Keratinocyte (primary cell): ENCODE data around the gene ECE2.

ENCODE experiments used
- CTCF ChIP-seq, 3 experiments: IDR thresholded peaks in 1 of 3; conservative IDR thresholded peaks in 1 of 3; optimal IDR thresholded peaks in 1 of 3; 2 replicates in 2 of 3; 3 replicates in 1 of 3; pipeline versions ENCODE3 to v1.5.1; 2011; ENCODE audit warnings: low read length in 3 of 3, mild to moderate bottlenecking in 3 of 3, moderate library complexity in 2 of 3, control low read depth in 1 of 3, inconsistent platforms in 1 of 3; ENCODE audit not compliant: insufficient read depth in 2 of 3; ENCODE audit errors: extremely low read depth in 1 of 3
- EZH2 ChIP-seq: IDR thresholded peaks from one replicate; pipeline ENCODE4 v1.6.1; 2012; ENCODE audit warnings: inconsistent platforms, mild to moderate bottlenecking, low read length, moderate library complexity

GRCh38 chr3:184242297-184242685, 33.5 kb upstream of the ECE2 start:
- no peak for TF ChIP-seq CTCF (optimal IDR thresholded peaks at IDR 0.05 in 1 of 3, IDR thresholded peaks at IDR 0.05 in 1 of 3, conservative IDR thresholded peaks at IDR 0.05 in 1 of 3; ENCODE audit: extremely low read depth in 1 of 3, insufficient read depth in 2 of 3, low read length in 3 of 3)
- TF ChIP-seq EZH2, result no peak
